DMS53 treated with DMSO at 0.1 percent for 48 hours (cell line): ENCODE data around the gene PCSK7.

ENCODE experiments used
- DNase-seq: peaks from one replicate; lab custom pipeline; 2025; ENCODE audit not compliant: unreplicated experiment; lab: John Stamatoyannopoulos, UW

Gene PCSK7

DNA sequence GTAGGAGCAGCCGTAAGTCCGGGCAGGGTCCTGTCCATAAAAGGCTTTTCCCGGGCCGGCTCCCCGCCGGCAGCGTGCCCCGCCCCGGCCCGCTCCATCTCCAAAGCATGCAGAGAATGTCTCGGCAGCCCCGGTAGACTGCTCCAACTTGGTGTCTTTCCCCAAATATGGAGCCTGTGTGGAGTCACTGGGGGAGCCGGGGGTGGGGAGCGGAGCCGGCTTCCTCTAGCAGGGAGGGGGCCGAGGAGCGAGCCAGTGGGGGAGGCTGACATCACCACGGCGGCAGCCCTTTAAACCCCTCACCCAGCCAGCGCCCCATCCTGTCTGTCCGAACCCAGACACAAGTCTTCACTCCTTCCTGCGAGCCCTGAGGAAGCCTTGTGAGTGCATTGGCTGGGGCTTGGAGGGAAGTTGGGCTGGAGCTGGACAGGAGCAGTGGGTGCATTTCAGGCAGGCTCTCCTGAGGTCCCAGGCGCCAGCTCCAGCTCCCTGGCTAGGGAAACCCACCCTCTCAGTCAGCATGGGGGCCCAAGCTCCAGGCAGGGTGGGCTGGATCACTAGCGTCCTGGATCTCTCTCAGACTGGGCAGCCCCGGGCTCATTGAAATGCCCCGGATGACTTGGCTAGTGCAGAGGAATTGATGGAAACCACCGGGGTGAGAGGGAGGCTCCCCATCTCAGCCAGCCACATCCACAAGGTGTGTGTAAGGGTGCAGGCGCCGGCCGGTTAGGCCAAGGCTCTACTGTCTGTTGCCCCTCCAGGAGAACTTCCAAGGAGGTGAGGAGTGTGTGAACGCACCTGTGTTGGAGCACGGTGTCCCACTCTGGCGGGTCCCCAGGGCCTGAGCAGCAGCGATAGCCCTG, 32.6 kb downstream of the PCSK7 start, which contains the start of gene TAGLN:
TAGLN (plus strand) TSS at position 318 of the 863 bp plus-strand sequence. CDS start 3,644 bp downstream, outside the sequence.
- no peak for DNase-seq

- no peak for DNase-seq
Observed at GRCh38 chr11:117198613-117199012, 33.3 kb downstream of the PCSK7 start.

- no peak for DNase-seq
Observed at GRCh38 chr11:117197516-117198456, 34.1 kb downstream of the PCSK7 start.

DNA sequence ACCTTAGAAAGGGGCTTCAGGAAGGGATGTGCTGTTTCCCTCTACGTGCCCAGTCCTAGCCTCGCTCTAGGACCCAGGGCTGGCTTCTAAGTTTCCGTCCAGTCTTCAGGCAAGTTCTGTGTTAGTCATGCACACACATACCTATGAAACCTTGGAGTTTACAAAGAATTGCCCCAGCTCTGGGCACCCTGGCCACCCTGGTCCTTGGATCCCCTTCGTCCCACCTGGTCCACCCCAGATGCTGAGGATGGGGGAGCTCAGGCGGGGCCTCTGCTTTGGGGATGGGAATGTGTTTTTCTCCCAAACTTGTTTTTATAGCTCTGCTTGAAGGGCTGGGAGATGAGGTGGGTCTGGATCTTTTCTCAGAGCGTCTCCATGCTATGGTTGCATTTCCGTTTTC, 34.9 kb downstream of the PCSK7 start:
- no peak for DNase-seq

DNA sequence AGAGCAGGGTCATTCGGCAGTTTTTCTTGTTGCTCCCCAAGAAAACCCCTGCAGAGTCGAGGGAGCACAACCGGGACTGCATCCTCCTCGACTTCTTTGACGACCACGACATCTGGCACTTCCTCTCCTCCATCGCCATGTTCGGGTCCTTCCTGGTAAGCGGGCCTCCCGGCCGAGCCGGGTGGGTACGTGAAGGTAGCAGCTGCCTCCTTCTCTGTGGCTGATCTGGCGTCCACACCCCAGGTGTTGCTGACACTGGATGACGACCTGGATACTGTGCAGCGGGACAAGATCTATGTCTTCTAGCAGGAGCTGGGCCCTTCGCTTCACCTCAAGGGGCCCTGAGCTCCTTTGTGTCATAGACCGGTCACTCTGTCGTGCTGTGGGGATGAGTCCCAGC, 36.1 kb downstream of the PCSK7 start:
- DNase-seq: no peak

DNA sequence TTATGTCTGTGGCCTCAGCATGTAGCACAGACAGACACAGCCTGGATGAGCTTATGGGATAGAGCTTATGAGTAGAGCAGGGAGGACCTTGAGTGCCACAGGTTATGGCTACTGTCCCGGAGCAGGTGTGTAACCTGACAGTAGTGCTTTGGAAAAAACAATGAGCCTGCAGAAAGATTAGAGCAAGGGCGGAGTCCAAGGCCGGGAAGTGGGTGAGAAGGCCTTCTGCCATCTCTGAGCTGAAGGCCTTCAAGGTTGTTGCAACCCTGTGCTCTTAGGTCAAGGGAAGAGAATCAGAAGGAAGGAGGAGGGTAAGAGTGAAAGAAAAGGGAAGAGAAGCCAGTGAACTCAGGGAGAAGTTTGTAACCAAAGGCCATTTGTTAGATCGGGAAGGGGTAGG, 36.6 kb downstream of the PCSK7 start:
- DNase-seq: no peak

DNA sequence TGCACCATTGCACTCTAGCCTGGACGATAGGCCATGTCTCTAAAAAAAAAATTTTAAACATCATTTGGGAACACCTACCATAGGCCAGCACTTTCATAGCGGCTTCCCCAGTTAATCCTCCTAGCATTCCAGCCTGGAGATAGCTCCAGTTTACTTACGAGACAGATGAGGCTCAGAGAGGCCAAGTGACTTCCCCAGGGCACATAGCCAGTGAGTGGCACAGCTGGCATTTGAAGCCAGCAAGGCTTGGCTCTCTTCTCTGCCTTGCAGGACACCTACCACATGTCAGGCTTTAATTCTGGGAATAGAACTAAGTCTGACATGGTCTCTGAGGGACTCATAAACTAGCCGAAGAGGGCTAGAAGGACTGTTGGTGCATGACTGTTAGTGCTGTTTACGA, 37.6 kb downstream of the PCSK7 start:
- no peak for DNase-seq

DNA sequence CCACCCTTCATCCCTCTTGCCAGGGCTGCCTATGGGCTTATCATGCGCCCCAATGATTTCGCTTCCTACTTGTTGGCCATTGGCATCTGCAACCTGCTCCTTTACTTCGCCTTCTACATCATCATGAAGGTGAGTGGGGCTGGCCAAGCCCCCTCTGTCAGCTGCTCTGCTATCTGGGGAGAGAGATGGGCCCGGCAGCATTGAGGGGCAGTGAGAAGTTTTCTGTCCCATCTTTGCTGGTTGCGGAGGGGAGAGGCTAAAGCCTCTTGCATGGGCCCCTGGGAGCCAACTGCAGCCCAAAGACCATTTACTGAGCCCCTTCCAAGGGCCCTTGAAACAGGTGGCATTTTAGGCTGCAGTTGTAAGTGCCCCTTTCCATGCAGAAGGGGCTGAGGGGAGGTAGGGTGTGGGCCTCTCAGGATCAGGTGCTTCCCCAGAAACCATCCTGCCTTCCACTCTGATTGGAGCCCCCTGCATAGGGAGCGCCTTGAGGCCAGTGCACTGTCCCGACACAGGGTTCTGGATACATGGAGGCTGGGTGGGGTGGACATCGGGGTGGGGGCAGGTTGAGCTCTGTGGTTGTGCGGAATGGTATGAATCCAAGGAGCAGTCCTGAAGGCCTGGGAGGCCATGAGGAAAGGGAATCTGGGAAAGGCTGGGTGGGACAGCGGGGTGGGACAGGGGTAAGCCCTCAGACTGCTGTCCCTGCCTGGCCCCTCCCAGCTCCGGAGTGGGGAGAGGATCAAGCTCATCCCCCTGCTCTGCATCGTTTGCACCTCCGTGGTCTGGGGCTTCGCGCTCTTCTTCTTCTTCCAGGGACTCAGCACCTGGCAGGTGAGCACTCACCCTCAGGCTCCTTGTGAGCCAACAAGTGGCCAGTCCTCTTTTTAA, 38.5 kb downstream of the PCSK7 start:
- DNase-seq: no peak

- DNase-seq: no peak
Observed at GRCh38 chr11:117192401-117192875, 39.4 kb downstream of the PCSK7 start.

GRCh38 chr11:117191680-117192400, 40.0 kb downstream of the PCSK7 start:
- DNase-seq: no peak

DNA sequence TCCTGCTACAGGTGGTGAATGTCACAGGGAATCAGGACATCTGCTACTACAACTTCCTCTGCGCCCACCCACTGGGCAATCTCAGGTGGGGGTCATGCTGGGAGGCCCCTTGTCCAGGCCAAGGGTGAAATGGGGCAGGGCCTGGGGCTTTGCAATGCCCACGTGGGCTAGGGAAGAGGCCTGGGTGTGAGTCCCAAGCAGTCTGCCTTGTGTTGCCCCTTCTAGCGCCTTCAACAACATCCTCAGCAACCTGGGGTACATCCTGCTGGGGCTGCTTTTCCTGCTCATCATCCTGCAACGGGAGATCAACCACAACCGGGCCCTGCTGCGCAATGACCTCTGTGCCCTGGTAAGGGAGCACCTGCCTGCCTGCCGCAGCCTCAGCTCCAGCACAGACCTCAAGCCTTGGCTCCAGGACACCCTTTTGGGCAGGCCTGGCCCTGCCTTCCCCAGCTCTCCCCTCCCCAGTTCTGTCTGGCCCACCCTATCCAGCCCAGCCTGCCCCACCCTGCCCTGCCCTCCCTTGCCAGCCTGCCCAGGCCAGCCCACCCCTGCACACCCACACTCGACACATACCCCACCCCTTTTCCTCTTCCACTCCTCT, 41.8 kb downstream of the PCSK7 start:
- no peak for DNase-seq

DNA sequence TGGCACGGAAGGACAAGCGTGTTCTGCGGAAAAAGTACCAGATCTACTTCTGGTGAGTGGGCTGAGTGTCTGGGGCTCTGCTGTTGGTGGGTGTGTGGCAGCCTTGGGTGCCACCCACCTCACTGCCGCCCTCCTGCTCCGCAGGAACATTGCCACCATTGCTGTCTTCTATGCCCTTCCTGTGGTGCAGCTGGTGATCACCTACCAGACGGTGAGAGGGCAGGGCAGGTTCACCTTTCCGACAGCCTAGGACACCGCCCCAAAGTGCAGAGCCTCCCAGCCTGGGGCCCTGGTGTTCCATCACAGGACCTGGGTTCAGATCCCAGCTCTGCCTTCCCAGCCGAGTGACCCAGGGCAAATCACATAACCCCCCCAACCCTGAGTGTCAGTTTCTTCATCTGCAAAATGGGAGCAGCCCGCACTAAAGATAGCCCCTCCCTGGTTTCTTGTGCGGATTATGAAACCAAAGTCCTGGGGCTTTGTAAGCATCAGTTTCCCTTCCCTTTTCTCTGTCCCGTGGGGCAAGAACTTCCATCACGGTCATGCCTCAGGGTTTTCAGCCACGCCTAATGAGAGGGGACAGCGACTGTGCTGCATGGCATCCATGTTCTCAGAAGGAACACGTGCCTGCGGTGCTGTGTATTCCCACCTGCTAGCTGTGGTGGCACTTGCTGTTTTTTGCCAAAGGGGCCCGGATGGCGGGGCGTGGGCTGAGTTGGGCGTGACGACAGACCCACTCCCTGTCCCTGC, 42.5 kb downstream of the PCSK7 start:
- DNase-seq: no peak

- DNase-seq: no peak
Observed at GRCh38 chr11:117188620-117189081, 43.2 kb downstream of the PCSK7 start.

- no peak for DNase-seq
Observed at GRCh38 chr11:117187799-117188481, 43.9 kb downstream of the PCSK7 start.

GRCh38 chr11:117187428-117187798, 44.5 kb downstream of the PCSK7 start:
- no peak for DNase-seq

- no peak for DNase-seq
Observed at GRCh38 chr11:117187007-117187406, 44.9 kb downstream of the PCSK7 start.

DNA sequence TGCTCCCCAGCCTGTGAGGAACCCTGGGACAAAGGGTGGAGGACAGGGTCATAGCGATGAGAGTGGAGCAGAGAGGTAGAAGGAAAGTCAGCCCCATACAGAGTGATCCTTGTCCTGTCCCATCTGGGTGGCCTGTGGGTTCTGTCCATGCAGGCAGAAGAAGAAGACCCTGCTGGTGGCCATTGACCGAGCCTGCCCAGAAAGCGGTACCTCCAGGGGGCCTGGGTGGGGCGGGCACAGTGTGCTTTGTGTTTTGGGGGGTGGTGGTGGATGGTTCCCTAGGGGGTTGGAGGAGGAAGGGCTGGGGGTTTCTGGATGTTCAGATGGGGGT, 45.5 kb downstream of the PCSK7 start:
- no peak for DNase-seq

DNA sequence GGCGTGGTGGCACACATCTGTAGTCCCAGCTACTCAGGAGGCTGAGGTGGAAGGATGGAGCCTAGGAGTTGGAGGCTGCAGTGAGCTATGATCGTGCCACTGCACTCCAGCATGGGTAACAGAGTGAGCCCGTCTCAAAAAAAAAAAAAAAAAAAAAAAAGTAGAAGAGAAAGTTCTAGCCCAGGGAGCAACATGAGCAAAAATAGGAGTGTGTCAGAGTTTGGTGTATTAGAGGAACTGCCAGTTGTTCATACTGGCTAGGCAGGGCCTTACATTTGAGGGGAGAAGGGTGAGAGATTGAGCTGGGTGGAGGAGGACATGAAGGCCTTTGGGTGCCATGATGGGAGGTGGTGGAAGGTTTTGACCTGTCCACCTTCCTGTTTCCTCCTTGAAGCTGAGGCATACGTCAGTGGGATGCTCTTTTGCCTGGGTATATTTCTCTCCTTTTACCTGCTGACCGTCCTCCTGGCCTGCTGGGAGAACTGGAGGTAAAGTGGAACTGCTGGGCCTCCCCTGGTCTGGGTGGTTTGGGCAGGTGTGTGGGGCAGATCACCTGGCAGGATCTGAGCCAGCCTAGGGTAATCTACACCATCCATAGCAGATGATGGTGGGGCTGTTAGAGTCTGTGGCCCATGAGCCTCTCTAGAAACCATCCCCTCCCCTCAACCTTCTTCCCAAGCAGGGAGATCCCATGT, 46.0 kb downstream of the PCSK7 start:
- no peak for DNase-seq
